ENCODE results near the gene GFRA1.

Gene GFRA1

DNA sequence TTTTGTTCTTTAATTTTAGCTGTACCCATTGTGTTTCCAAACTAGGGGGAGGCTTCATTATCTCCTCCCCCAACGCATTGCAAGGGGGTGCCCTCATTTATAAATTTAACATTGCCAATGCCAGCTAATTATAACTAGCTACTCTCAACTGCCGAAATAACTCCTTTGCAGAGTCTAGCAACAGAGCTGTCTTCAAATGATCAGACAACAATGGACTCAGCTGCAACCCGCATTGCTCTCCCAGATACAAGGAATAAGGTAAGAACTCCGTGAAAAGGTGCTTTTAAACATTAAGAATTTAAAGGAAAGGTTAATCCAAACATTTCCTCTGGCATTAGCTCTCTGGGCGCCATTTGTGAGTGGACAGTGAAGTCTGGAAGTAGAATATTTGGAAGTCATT is 116.2 kb downstream of the GFRA1 start:
- DNase-seq, result no peak

DNA sequence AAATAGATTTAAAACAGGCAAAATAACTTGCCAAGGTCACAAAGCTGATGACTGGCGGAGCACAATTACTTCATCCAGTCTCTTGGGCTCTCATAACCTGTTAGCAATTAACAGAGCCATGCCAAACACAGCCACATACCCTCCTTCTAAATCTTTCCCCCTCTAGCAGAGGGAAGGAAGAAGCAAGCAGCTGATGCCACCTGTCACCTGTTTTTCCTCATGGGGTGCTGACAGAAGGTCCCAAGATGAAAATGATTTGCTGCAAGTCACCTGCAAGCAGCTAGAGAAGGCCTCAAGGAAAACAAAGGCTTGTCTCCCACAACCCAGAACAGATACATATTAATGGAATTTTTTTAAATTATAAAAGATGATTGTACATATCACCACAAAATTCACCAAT is 117.8 kb downstream of the GFRA1 start:
- DNase-seq, result no peak

DNA sequence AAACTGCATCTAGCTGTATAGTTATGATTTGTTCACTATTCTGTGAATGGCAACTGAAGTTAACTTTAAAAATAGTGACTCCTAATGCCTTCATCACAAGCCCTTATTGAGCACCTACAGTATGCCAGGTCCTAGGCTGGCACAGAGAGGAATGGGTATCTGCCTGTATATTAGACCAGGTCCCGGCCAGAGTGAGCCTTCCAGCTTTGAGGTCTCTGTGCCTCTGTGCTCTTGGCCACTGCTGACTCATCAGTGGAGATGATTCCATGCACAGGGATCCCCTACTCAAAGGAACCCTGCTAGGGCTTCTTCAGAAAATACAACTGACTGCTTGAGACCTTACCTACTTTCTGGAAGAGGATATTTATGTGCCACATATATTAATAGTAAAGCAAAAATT is 118.4 kb downstream of the GFRA1 start:
- no peak for DNase-seq

DNA sequence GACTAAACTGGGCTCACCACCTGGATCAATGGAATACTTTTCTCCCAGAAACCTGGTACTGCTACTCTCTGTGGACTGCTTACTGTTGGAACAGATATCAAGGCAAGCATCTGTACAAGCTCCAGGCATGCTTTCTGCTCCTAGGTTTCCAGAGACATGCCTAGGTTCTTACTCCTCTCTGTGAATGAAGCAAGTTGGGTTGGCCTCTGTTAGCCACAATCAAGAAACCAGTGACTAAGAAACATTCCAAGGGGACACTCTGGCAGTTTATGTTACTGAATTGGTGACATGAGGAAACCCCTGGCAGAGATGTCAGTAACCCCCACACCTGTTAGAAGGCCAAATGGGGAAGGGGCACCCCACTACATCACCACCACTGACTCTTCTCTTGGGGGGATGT is 121.9 kb downstream of the GFRA1 start:
- no peak for DNase-seq

DNA sequence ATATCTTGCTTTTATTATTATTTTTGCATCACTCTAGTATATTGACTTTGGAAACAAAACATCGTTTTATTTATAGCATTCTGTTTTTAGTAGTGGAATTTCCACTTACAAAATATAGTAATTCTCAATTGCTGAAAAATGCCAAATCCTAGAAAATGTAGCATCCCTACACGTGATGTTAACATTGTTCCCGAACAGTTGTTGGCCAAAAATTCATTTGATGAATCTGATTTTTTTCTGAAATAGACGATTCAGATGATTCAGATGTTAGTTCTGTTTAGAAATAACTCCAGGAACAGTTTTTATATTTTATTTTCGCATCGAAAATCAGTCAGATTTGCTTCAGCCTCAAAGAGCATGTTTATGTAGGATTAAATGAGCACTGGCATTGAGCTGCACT is 122.4 kb downstream of the GFRA1 start:
- no peak for DNase-seq

DNA sequence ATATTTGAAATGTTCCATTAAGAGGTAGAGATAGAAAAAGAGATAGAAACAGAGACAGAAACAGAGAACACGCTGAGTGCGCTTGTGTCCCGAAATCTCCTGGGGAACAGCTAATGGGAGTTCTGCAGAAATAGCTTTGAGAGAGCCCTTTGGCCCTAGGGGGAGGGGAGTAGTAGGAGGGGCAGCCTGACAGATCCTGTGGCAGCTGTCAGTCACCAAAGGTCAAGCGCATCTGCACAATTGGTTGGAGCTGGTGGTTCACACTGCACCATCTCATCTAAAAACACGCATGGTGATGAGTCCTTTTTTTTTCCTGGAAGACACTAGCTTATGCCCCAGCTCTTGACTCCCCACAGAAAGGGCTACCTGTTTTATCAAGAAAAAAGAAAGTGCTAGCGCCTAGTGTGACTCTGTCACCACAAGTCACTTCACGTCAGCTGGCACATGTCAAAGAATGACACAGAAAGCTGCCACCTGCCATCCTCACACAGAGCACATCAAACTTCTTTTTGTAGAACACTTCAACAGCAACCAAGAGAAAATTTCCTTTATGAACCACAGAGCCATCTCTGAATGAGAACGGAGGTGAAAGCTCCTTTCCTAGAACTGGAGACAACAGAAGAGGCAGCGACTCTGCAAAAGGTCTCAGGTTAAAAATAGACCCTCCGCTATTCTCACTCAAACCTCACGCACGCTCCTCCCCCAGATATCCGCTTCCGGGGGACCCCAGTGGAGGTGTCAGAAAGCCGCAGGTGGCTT is 125.7 kb downstream of the GFRA1 start:
- DNase-seq, result no peak

DNA sequence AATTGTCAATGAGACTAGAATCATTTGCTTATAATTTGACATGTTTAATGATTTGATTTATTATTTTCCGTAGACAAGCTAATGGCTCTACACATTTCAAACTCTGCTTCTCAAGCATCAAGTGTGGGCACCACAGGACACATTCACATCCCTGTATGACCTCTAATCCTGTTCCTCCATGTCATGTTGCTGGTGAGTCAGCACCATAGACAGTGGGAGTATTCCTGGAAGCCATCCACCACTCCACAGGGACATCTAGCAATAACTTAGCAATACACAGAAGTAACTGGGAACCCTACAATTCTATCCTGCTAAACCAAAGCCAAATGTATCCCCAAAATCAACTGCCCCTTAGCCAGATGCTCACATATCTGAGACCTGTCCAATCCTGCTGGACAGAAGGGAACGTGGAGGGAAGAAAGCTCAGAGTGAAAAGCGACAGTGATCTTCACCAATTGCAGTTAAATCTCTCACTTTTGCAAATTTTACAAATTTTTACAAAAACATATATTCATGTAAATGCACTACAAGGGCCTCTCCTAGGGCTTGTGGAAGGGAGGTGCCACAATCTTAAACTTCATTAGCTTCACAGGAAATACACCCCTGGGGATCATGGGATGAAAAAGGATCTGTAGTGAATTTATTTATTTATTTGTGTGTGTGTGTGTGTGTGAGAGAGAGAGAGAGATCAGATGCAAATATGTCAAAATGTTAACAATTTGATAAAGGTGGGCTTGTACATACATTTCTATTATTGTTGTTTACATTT is 126.5 kb downstream of the GFRA1 start:
- DNase-seq, result no peak

DNA sequence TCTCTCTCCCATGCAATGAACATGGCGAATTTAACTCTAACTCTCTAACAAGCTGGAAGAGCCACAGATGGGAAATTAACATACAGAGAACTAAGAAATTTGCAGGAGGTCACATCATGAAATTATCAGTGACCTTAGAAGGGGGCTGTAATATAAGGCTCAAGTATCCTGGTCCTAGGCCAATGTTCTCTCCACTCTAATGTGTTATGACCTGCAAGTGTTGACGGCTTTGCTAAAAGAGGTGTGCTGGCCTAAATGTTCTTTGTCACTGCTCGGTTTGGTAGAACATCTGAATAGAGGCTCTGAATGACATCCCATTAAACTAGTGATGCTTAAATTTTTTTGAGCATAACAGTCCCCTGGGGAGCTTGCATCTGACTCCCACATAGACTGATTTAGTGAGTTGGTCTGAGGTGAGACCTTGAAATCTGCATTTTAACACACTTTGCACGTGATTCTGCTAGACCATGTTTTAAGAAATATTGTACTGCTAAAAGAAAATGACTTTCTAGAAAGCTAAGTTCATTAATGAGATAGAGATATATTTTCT is 129.3 kb downstream of the GFRA1 start:
- no peak for DNase-seq

DNA sequence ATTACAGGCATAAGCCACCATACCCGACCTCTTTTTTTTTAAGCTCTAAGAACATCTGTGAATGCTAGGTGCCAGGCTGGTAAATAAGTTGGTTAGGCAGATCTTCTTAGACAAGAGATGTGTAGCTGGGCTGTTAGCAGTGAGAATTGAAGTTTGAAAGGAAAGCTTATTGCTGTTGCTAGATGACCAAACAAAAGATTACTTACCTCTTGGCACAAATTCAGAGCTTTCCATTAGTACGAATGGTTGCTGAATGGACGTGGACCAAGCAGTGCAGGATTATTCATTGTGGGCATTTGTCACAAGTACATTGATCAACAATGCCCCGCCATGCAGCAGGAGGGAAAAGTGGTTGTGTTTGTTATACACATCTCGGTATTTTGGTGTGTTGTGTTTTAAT is 131.2 kb downstream of the GFRA1 start:
- DNase-seq, result no peak

DNA sequence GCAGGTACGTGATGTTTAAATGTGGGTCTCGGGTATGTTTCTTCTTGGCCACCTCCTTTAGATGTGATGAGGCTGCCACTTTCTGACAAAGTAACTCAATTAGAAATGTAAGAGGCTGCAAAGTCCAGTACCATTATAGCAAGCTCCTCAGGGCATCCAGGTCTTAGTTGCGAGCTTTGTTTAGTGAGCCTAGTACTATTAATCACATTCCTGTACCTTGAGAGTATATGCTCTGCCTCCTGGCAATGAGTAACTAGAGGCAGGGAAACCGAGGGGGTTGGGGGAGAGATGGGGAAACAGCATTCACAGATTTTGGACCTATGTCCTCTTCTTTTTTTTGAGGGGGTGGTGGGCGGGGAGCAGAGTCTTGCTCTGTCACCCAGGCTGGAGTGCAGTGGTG is 131.8 kb downstream of the GFRA1 start:
- DNase-seq, result no peak

DNA sequence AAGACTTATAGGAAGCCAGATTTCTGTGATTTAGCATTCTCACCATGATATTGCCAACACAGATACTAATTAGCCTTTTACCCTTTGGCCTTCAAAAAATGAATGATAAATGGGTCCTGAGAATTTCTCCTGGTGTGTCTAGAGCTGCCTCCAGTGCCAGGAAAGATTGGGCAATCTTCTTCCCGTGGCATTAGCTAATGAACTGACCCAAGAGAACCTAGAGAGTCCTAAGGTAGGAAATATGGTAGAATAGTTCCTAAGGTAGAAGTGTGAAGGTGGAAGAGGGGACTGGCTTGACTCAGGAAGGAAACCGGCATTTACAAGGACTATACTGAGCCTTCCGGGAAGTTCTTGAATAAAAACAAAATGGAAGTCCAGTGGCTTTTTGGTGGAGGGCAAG is 133.1 kb downstream of the GFRA1 start:
- no peak for DNase-seq

DNA sequence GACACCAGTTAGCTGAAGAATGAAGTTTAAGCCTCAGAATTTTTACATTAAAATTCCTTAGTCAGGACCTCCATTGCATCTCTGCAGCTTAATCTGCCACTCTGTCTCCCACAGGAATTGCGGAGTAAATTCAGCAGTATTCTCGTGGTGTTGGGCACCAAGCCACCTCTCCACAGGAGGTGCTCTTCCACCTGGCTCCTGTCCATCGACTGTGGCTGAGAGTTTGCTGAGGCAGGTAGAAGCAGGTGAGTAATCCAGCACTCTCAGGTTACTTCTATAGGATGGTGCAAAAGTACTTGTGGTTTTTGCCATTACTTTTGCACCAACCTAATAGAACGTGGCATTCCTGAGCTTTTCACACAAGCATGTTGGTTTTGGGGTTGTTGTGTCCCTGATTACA is 134.1 kb downstream of the GFRA1 start:
- no peak for DNase-seq

DNA sequence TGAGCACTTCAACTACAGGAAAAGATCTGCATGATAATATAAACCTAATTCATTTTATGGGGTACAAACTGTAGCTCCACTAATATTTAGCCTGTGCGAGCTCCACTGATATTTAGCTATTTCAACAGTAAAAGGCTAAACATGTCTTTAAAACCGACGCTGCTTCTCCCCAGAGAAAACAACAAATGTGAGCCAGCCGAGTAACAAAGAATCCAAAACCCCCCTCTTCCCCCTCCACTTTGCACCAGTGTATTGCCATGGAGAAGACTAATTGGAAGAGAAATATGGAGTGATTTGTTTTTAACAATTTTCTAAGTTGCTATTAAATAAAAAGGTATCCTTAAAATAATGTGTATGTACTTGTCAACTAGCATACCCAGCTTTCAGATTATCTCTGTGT is 136.7 kb downstream of the GFRA1 start:
- DNase-seq, result no peak

DNA sequence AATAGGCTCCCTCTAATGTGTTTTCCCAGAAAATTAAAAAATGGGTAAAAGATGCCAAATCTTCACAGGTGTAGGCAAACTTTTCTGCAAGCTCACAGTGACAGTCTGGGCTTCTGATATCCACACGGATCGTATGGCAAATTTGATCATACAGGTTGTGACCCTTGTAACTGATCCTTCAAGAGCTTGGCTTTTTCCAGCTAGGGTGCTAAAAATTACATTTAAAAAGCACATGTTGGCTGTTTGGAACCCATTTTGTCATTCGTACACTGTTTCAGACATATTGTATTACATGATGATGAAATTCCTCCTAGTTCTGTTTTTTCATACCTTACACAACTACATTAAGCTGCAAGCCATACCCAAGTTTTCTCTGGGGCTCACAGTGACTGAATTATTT is 138.7 kb downstream of the GFRA1 start:
- no peak for DNase-seq

DNA sequence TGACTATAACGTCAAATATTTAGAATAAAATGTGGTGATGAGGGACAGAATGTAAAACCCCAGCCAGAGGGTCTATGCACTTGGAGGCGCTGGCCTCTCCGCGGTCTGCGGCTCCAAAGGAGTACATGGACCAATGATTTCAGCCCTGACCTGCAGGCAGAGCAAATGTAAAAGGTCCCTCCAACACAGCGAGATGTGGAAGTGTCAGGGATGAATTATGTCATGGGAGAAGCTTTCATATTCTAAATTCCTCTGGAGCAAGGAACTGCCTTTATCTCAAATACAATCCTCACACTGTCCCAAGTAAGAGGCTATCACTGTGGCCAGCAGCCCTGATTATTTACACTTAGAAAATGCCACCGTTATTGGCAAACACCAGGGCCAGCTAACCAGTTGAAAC is 139.4 kb downstream of the GFRA1 start:
- DNase-seq, result no peak

DNA sequence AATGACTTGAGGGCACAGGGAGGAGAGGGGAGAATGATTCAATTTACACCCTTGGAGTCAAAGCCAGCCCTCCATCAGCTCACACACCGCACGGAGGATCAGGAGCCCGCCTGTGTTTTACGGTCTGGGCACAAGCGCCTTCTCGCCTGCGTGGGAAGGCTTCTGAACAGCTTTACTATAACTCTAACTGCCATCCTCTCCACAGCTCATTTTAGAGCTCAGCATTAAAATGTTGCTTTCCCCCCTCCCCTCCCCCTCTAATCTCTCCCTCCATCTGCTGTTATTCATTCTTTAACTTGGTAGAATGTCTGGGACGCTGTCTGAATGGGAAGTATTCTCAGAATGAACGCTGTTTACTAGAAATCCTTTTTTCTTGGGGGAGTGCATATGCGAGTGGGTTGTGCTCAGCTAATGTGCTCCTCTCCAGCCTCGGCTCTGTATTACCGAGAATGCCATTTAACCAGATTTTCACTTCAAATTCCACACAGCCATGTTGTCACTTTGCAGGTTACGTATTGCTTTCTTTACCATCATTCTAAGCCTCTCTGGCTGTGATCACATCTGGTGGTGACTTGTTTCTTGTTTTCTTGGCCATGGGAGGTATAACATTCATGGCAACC is 140.1 kb downstream of the GFRA1 start:
- no peak for DNase-seq

DNA sequence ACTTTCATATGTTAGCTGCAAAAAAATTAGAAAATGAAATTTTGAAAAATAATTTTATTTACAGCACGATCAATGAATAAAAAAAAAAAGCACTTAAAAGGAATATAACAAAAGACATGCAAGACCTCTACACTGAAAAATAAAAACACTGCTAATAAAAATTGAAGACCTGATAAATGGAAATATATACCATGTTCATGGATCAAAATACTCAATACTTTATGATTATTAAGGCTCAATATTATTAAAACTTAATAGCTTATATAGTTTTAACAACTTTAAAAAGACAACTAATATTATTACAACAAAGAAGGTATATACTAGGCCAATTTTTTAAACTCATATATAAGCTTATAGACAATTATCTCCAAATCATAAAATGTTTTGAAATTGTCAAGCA is 143.0 kb downstream of the GFRA1 start:
- DNase-seq, result no peak

DNA sequence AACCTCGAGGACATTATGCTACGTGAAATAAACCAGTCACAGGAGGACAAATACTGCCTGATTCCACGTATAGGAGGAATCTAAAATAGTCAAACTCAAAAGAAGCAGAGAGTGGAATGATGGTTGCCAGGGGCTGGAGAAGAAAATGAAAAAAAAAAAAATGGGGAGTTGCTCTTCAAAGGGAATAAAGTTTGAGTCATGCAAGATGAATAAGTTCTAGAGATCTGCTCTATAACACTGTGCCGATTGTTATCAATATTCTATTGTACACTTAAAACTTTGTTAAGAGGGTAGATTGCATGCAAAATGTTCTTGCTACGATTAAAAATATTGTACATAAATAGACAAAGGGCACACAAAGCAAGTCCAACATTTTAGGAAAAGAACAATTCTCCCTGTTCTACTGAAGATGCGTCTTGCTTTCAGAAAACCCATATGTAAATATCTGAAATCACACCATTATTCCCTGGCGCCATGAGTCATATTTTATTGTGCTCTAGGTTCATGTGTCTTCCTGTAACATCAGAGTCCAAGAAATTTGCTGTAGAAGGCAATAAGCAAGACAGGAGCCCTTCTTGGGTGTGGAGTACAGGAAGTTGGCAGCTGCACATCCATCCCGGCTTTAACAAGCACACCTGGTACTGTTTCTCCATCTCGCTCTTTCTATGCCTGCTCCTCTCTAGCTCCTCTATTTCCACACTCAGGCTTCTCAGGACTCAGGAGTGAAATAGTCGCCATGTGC is 145.9 kb downstream of the GFRA1 start:
- DNase-seq, result no peak

DNA sequence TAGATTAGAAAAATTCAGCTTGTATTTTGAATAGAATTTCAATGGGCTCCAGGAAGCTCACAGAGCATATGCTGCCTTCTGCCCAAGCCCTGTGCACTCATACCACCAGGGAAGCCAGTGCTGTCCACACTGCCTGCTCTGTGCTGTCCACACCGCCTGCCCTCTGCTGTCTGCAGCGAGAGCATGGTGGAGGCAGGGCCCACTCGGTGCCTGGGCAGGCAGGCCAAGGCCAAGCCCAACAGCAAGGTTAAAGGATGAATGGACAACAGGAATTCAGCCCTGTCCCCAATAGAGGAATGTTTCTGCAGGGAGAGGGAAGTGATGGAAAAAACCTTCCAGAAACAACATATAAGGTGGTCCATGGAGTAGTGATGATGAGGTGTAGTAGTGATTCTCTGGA is 146.8 kb downstream of the GFRA1 start:
- DNase-seq, result no peak

DNA sequence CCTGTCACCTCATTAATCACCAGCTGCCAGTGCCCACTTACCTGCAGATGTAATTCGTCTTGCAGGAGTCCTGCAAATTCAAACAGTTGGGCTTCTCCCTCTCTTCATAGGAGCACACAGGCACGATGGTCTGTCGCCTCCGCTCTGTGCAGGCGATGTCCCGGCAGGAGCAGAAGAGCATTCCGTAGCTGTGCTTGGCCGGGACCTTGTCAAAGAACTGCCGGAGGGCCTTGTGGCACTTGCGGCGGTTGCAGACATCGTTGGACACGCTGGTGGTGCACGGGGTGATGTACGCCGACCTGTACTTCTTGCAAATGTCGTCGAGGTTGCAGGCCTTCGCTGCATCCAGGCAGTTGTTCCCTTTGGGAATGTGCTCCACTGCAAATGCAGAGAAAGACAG is 147.8 kb downstream of the GFRA1 start:
- no peak for DNase-seq

DNA sequence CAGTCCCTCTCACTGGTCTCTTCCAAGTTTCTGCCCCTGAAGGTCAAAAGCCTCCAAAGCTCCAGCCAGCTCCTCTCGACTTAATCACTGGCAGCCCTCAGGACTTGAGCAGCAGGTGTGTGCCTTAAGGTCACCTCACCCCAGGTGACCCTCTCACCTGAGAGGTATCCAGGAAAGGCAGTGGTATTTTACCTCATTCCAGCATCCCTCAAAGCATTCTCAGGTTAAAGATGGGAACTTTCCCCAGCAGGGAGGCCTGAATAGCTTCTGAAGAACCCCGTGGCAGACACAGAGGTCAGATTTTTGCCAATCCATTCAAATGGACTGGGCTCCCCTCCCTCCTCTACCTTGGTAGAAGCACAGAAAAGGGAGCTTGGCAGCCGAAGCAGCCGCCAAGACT is 148.2 kb downstream of the GFRA1 start:
- no peak for DNase-seq

DNA sequence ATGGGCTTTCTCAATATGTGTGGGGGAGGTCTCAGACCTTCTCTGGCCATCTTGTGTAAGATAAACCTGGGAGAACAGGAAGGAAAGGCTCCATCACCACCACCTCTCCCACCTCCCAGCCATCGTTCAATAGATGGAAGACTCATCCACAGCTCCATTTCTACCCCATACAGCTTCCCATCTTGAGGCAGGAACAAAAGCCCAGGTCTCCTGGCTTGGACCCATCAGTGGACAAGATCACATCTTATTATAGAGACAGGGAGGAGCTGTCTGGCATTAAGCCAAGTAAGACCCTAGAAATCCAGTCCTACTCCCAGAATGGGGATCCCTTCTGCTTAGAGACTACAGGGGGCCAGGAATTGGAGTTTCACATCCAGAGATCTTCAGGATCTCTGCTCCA is 150.3 kb downstream of the GFRA1 start:
- no peak for DNase-seq
